ENCODE data around the gene CALML3.

GRCh38 chr10:5499493-5500140 is 25.1 kb upstream of the CALML3 start, which contains the start of gene CALML5:
- TF ChIP-seq CTCF (IDR thresholded peaks at IDR 0.05; ENCODE audit: low read length) (no peak), EZH2 (IDR thresholded peaks at IDR 0.05; ENCODE audit: borderline replicate concordance, low read length) (no peak)

Measured in OCI-LY1 (cell line).